Rectal smooth muscle tissue (tissue), 1 donor: ENCODE results near the gene VAMP5.
"Not testable (repeated sequence)": the region's sequence is repeated elsewhere in the genome, so short reads cannot be mapped to it uniquely, and the experiment has no call there.

Experiments used
- H3K27ac ChIP-seq: one replicate; pipeline ENCODE4 v1.7.0; 2013; ENCODE audit warnings: low read depth, low read length, inconsistent platforms
- H3K27me3 ChIP-seq: one replicate; pipeline ENCODE4 v1.7.0; 2013; ENCODE audit warnings: low read length; ENCODE audit not compliant: control insufficient read depth, insufficient read depth
- H3K36me3 ChIP-seq: one replicate; pipeline ENCODE4 v1.7.0; 2013; ENCODE audit warnings: low read length; ENCODE audit not compliant: control insufficient read depth, insufficient read depth
- H3K4me1 ChIP-seq: one replicate; pipeline ENCODE4 v1.7.0; 2013; ENCODE audit warnings: low read length; ENCODE audit not compliant: control insufficient read depth, insufficient read depth
- H3K4me3 ChIP-seq: one replicate; pipeline ENCODE4 v1.7.0; 2013; ENCODE audit warnings: low read length
- H3K9ac ChIP-seq: one replicate; pipeline ENCODE4 v1.7.0; 2013; ENCODE audit warnings: low read length

Gene VAMP5

DNA sequence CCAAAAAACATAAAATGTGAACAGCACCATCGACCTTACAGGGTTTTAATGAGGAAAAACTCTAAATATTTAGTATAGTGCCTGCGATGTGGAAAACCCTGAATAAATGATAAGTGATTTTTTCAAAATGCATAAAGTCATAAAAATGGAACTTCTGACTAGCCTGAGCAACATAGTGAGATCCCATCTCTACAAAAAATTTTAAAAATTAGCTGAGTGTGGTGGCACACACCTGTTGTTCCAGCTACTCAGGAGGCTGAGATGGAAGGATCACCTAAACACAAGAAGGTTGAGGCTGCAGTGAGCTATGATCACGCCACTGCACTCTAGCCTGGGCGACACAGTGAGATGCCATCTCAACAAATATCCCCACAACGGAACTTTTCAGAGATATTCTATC, 27.1 kb upstream of the VAMP5 start:
- H3K9ac ChIP-seq = no peak overlapping the region
- H3K4me3 ChIP-seq = no peak overlapping the region
- H3K4me1 ChIP-seq = peaks cover 3% of the 10 kb centered on the region
- no peaks in the 10 kb centered on the region for H3K27me3 ChIP-seq
- no peak overlapping the region for H3K27ac ChIP-seq
- H3K36me3 ChIP-seq = peaks cover 24% of the 10 kb centered on the region

GRCh38 chr2:85558160-85558559, 26.1 kb upstream of the VAMP5 start:
- Histone ChIP-seq H3K36me3 (peaks cover 16% of the 10 kb centered on the region), H3K9ac (no peak overlapping the region), H3K4me1 (peaks cover 3% of the 10 kb centered on the region), H3K27ac (no peak overlapping the region), H3K4me3 (no peak overlapping the region), H3K27me3 (no peaks in the 10 kb centered on the region)

GRCh38 chr2:85560403-85560726, 23.9 kb upstream of the VAMP5 start:
- H3K36me3 ChIP-seq, H3K27ac ChIP-seq, H3K9ac ChIP-seq, H3K27me3 ChIP-seq, H3K4me1 ChIP-seq: not testable (repeated sequence)
- peak overlapping the region; percentile 89 for H3K4me3 ChIP-seq

DNA sequence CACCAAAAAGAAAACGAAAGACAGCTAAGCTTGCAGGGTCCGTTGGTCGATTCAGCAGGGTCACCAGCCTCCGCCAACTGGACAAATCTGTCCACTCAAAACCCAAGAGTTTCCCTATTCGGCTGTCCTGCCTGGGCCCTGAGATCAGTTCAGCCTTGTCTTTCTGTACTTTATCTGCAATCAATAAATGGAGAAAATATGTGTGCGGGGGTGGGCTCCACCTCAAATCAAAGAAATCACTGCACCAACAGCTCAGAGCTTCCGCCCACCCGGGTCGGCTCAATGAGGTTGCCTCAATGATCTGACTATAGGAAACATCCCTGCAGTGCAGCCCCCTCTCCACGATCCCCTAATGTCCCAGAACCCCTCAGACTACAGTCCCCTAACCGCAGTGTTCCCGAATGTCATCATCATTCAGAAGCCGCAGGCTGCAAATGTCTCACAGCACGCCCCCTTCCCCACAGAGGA, 23.4 kb upstream of the VAMP5 start:
- H3K27ac ChIP-seq = peak overlapping the region; percentile 78
- H3K4me1 ChIP-seq = peaks cover 3% of the 10 kb centered on the region

DNA sequence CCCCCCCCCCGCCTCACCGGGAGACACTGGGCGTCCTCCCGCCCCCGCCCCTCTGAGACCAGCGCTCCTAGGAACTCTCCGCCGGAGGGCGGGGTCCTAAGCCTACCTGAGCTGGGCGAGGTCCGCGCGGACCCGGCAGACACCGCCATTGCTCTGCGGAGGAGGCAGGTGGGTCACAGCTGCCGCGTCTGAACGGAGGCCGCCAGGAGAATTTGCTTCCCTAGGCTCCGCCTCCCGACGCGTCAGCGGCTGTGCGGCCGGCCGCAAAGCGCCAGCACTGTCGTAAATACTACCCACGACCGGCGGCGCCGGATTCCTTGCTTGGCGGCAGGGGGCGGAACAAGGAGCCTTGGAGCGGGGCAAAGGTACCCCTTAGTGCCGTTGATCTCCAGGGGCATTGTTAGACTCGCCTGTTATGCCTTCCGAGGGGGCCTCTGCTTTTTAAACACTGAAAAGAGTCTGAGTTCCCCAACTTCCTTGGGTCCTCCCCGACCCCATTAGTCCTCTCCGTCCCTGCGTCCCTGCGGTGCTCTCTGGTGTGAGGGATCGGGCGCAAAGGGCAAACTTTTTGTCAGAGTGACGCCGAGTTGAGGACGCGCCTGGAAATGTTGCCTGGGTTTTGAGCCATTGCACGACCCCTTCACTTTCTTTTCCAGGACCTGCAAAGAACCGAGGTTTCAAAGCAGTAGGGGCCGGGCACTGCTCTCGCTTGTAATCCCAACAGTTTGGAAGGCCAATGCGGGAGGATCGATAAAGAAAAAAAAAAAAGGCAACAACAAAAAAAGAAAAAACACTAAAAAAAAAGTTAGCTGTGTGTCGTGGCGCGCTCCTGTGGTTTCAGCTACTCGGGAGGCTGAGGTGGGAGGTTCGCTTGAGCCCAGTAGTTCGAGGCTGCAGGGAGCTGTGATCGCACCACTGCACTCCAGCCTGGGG, 22.7 kb upstream of the VAMP5 start, which contains the start of gene GGCX:
GGCX (minus strand) TSS at position 214 of the 933 bp plus-strand sequence; CDS start at position 149, 65 bp downstream.
- H3K4me3 ChIP-seq = peak within 1 kb of the TSS; percentile 89
- H3K36me3 ChIP-seq = no peaks in the 10 kb centered on the region
- peak within 1 kb of the TSS; percentile 78 for H3K27ac ChIP-seq
- H3K27me3 ChIP-seq = no peaks in the 10 kb centered on the region
- H3K9ac ChIP-seq = peak within 1 kb of the TSS; percentile 81
- H3K4me1 ChIP-seq = peaks cover 3% of the 10 kb centered on the region

More for the DNA sequence above, 23.4 kb upstream of the VAMP5 start:
- Histone ChIP-seq H3K27me3 (no peaks in the 10 kb centered on the region), H3K4me3 (peak overlapping the region; percentile 89), H3K36me3 (no peaks in the 10 kb centered on the region), H3K9ac (no peak overlapping the region)

DNA sequence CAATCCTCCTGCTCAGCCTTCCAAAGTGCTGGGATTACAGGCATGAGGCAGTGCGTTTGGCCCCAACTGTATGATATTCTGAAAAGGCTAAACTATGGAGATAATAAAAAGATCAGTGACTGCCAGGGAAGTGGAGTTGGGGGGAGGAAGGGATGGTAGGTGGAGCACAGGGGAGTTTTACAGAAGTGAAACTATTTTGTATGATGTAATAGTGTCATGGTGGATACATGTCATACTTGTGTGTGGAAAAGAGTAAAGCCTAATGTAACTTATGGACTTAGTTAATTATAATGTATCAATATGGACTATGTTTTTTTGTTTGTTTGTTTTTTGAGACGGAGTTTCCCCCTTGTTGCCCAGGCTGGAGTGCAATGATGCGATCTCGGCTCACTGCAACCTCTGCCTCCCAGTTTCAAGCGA, 20.1 kb upstream of the VAMP5 start:
- Histone ChIP-seq H3K4me3 (no peak overlapping the region), H3K9ac (no peak overlapping the region), H3K4me1 (peaks cover 3% of the 10 kb centered on the region), H3K27me3 (no peaks in the 10 kb centered on the region), H3K36me3 (no peaks in the 10 kb centered on the region), H3K27ac (no peak overlapping the region)

GRCh38 chr2:85566265-85566664, 18.0 kb upstream of the VAMP5 start:
- Histone ChIP-seq H3K27me3 (no peaks in the 10 kb centered on the region), H3K9ac (no peak overlapping the region), H3K36me3 (no peaks in the 10 kb centered on the region), H3K4me1 (no peaks in the 10 kb centered on the region), H3K4me3 (no peak overlapping the region), H3K27ac (no peak overlapping the region)

- no peaks in the 10 kb centered on the region for H3K36me3 ChIP-seq
- no peaks in the 10 kb centered on the region for H3K4me1 ChIP-seq
- no peak overlapping the region for H3K4me3 ChIP-seq
- H3K27me3 ChIP-seq = no peaks in the 10 kb centered on the region
- no peak overlapping the region for H3K27ac ChIP-seq
- no peak overlapping the region for H3K9ac ChIP-seq
These were observed 8.5 kb upstream of the VAMP5 start for GRCh38 chr2:85575739-85576138.

DNA sequence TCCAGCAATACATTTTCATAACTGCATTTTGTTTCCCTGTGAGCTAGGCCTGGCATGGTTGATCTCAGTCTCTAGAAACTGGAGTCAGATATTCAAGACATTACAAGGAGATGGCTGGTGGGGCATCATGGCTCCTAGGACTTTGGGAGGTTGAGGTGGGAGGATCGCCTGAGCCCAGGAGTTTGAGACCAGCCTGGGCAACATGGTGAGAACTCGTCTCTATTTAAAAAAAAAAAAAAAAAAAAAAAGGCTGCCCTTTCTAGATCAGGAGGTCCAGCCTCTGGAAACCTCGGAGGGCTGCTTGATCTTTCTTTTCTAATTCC, 7.2 kb upstream of the VAMP5 start:
- H3K4me1 ChIP-seq = no peaks in the 10 kb centered on the region
- H3K27ac ChIP-seq = no peak overlapping the region
- no peak overlapping the region for H3K4me3 ChIP-seq

DNA sequence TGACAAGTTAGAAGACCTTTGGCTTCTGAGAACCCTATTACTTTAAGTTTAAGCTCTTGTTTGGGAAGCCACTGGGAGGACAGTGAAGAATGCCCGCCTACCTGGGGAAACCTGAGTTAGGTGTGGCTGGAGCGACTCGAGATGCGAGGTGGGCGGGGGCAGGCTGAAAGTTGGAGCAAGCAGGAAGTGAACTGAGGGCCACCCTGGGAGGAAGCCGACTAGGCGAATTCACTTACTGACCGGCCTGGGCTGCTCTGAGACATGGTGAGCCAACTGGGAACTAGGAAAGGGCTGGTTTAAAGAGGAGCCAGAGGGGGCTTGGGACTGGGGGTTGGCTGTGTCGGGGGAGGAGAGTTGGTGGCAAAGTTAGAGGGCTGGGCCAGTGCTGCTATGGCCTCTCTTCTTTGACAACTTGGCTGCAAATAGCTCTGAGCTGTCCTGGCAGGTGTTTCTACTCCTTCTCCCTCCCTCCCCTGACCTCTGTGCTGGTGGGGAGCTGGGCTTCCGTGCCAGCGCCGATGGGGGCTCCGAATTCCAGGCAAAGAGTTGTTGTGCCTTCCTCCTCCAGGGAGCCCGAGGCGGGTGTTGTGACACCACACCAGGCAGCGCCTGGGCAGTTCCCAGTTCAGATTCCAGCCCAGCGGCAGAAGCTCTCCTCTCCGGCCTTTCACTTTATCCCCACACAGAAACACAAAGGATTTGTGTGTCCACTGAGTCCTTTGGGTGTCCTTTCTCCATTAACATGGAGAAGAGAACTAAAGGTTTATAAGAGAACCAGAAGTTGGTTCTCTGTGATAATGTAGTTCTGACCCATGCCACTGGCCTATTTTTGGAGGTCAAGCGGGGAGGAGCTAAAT, 6.6 kb upstream of the VAMP5 start, which contains the start of gene VAMP8:
VAMP8 (plus strand) TSS at position 201 of the 857 bp plus-strand sequence; CDS start at position 262, 61 bp downstream.
- Histone ChIP-seq H3K4me1 (no peaks in the 10 kb centered on the region), H3K9ac (peak within 1 kb of the TSS; percentile 74), H3K4me3 (peak within 1 kb of the TSS; percentile 66)

More for the DNA sequence above, 7.2 kb upstream of the VAMP5 start:
- no peak overlapping the region for H3K9ac ChIP-seq
- peaks cover 2% of the 10 kb centered on the region for H3K36me3 ChIP-seq
- H3K27me3 ChIP-seq = no peaks in the 10 kb centered on the region

GRCh38 chr2:85578243-85579180, 5.7 kb upstream of the VAMP5 start:
- Histone ChIP-seq H3K9ac (peak overlapping the region; percentile 30), H3K4me1 (no peaks in the 10 kb centered on the region)

More for the DNA sequence above, 6.6 kb upstream of the VAMP5 start, which contains the start of gene VAMP8:
- Histone ChIP-seq H3K27ac (peak within 1 kb of the TSS; percentile 27), H3K27me3 (no peaks in the 10 kb centered on the region), H3K36me3 (peaks cover 2% of the 10 kb centered on the region)

More at GRCh38 chr2:85578243-85579180, 5.7 kb upstream of the VAMP5 start:
- Histone ChIP-seq H3K27ac (no peak overlapping the region), H3K4me3 (peak overlapping the region; percentile 66), H3K36me3 (peaks cover 2% of the 10 kb centered on the region), H3K27me3 (no peaks in the 10 kb centered on the region)
